C1 segment of cervical spinal cord (tissue), 14 donors: ENCODE measurements around the gene LRRIQ1.

ENCODE experiments used
- DNase-seq, 14 donors: peaks; one replicate each; lab custom pipeline; 2025; lab: John Stamatoyannopoulos, UW

Gene LRRIQ1

GRCh38 chr12:85057370-85057963 is 21.3 kb downstream of the LRRIQ1 start:
- DNase-seq: peak in 1 of 14 donors; percentile 8

- no peak for DNase-seq
These were observed 22.2 kb downstream of the LRRIQ1 start for GRCh38 chr12:85058339-85058738.

GRCh38 chr12:85059594-85059993 is 23.4 kb downstream of the LRRIQ1 start:
- DNase-seq: no peak

GRCh38 chr12:85060916-85061315 is 24.8 kb downstream of the LRRIQ1 start:
- DNase-seq: no peak

- DNase-seq: no peak
These were observed 29.8 kb downstream of the LRRIQ1 start for GRCh38 chr12:85065837-85066482.

- DNase-seq: no peak
These were observed 36.7 kb downstream of the LRRIQ1 start for GRCh38 chr12:85072826-85073225.

- DNase-seq: peak in 1 of 14 donors; percentile 2
These were observed 40.7 kb downstream of the LRRIQ1 start for GRCh38 chr12:85076688-85077430.

GRCh38 chr12:85085066-85085465 is 48.9 kb downstream of the LRRIQ1 start:
- DNase-seq: no peak

- DNase-seq: no peak
These were observed 53.6 kb downstream of the LRRIQ1 start for GRCh38 chr12:85089792-85090191.

GRCh38 chr12:85092814-85093370 is 56.7 kb downstream of the LRRIQ1 start:
- no peak for DNase-seq

GRCh38 chr12:85095501-85095900 is 59.4 kb downstream of the LRRIQ1 start:
- DNase-seq: no peak

GRCh38 chr12:85130646-85131045 is 94.5 kb downstream of the LRRIQ1 start:
- no peak for DNase-seq

- no peak for DNase-seq
These were observed 102.7 kb downstream of the LRRIQ1 start for GRCh38 chr12:85138833-85139232.

GRCh38 chr12:85147331-85147730 is 111.2 kb downstream of the LRRIQ1 start:
- DNase-seq: no peak

GRCh38 chr12:85152311-85152729 is 116.2 kb downstream of the LRRIQ1 start:
- no peak for DNase-seq

GRCh38 chr12:85155791-85156190 is 119.6 kb downstream of the LRRIQ1 start:
- no peak for DNase-seq

- DNase-seq: no peak
These were observed 120.4 kb downstream of the LRRIQ1 start for GRCh38 chr12:85156569-85156968.

GRCh38 chr12:85157035-85157603 is 121.0 kb downstream of the LRRIQ1 start:
- no peak for DNase-seq

- DNase-seq: no peak
These were observed 127.7 kb downstream of the LRRIQ1 start for GRCh38 chr12:85163752-85164321.

- DNase-seq: no peak
These were observed 143.6 kb downstream of the LRRIQ1 start for GRCh38 chr12:85179680-85180270.

- no peak for DNase-seq
These were observed 146.5 kb downstream of the LRRIQ1 start for GRCh38 chr12:85182699-85183098.
